ENCODE data around the gene GUCY2C. TPM values are rescaled to one million over a fixed set of nuclear protein-coding genes. Genes with fewer than 3 reads are reported as not detected.
A peak's percentile ranks its signal among the peaks of the same experiment; 100 is the strongest.

The GUCY2C gene
- total and polyA plus RNA-seq, 10 of the 15 experiments (the other 5 are each of a cell fraction or from before 2014, with no cell fraction given), result 0.08 to 0.60 (median 0.17) TPM

GRCh38 chr12:14629832-14630710 is 66.3 kb downstream of the GUCY2C start (continued):
- TF ChIP-seq CEBPZ (IDR thresholded peaks at IDR 0.05; ENCODE audit: low read depth, low read length), result no peak
- TF ChIP-seq SMC3 (IDR thresholded peaks at IDR 0.05; ENCODE audit: borderline replicate concordance, low read length), result peak; percentile 98
- TF ChIP-seq USF1 (IDR thresholded peaks at IDR 0.05; ENCODE audit: borderline replicate concordance, extremely low read length, insufficient read depth, low read depth, low read length), result no peak
- TF ChIP-seq, protein P1, sequence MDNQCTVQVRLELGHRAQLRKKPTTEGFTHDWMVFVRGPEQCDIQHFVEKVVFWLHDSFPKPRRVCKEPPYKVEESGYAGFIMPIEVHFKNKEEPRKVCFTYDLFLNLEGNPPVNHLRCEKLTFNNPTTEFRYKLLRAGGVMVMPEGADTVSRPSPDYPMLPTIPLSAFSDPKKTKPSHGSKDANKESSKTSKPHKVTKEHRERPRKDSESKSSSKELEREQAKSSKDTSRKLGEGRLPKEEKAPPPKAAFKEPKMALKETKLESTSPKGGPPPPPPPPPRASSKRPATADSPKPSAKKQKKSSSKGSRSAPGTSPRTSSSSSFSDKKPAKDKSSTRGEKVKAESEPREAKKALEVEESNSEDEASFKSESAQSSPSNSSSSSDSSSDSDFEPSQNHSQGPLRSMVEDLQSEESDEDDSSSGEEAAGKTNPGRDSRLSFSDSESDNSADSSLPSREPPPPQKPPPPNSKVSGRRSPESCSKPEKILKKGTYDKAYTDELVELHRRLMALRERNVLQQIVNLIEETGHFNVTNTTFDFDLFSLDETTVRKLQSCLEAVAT (IDR thresholded peaks at IDR 0.05), result no peak
- peak; percentile 16; the same call in 1 of the 2 replicates for TF ChIP-seq ZNF384 (IDR thresholded peaks at IDR 0.05; ENCODE audit: borderline replicate concordance, low read depth, low read length)
- 0 out of 3 replicates have a peak, but pooled peaks have one; percentile 51 for TF ChIP-seq POU2F2 (IDR thresholded peaks at IDR 0.05; ENCODE audit: borderline replicate concordance, low read depth, low read length)

All from GM12878 (cell line).